Measurements from ENCODE around the gene MATN3. TPM values are rescaled to one million over a fixed set of nuclear protein-coding genes. Genes with fewer than 3 reads are reported as not detected.

The MATN3 gene, protein sequence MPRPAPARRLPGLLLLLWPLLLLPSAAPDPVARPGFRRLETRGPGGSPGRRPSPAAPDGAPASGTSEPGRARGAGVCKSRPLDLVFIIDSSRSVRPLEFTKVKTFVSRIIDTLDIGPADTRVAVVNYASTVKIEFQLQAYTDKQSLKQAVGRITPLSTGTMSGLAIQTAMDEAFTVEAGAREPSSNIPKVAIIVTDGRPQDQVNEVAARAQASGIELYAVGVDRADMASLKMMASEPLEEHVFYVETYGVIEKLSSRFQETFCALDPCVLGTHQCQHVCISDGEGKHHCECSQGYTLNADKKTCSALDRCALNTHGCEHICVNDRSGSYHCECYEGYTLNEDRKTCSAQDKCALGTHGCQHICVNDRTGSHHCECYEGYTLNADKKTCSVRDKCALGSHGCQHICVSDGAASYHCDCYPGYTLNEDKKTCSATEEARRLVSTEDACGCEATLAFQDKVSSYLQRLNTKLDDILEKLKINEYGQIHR
- 9.3 to 14.2 TPM (median 12.8 TPM) in 5 replicates for total RNA-seq (2022; extraction: Qiagen RNA extraction; ENCODE audit: low read depth)

DNA sequence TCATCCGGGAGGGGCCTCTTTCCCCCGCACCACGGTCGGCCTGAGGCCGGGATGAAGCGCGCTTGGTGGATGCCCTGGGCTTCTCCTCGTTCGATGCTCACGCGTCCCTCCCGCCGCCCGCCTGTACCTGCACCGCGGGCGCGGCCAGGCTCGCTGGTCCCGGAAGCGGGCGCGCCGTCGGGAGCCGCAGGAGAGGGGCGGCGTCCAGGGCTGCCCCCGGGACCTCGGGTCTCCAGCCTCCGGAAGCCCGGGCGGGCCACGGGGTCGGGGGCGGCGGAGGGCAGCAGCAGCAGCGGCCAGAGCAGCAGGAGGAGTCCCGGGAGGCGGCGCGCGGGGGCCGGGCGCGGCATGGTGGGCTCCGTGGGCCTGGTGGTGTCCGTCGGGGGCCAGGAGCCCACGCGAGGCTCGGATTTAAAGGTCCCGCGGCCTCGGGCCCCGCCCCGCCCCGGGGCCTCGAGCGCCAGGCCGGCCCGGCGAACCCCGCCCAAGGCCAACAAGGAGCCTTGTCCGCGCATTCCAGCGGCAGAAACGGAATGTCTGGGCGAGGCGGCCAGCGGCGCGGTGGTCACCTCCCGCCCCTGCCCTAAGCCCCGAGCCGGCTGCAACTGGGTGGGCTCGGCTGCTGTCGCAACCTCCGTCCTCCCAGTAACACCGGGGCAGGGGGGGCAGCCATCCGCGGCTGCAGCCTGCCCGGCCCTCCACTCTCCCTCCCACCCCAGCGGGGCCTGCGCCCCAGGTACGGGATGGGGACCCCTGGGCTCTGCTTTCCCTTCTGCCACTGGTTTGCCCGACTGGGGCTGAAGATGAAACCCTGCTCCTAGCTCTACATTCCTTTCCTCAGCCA, at the start of gene MATN3:
Gene MATN3, minus strand, starts transcription at position 387 of the 844 bp plus-strand sequence. Its CDS starts 37 bp downstream, at position 350.

DNA sequence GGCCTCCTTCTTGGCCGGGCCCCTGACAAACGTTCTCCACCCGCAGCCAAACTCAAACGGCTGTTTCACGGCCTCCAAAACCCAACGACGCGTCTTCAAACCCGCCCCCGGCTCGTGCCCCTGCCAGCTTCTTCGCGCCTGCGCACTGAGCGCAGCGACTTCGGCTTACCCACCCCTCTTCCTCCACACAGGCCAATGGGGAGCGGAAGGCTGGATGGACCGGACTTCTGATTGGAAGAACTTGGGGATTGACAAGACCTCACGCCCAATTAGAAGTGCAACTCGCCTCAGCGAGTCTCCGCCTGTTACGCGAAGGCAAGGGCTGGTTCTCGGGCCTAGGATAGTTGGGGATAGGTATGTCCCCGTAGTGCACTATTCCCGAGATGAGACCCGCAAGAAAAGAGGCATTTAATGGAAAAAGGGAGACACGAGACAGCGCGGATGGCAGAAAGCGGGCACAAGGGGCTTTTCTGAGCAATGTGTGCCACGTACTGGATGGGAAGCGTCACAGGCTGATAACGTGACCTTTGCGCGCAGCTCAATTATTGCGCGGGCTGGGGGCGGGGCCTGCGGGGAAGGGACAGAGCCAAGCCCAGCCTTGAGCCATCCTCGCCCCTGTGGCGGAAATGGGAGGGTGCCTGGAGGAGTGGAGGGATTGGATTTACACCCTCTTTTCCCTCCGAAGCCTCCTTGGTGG, 39.2 kb upstream of the MATN3 start, which contains the start of gene LAPTM4A:
Gene LAPTM4A, minus strand, starts transcription at position 97 of the 697 bp plus-strand sequence. CDS start 108 bp downstream, outside the sequence.

DNA sequence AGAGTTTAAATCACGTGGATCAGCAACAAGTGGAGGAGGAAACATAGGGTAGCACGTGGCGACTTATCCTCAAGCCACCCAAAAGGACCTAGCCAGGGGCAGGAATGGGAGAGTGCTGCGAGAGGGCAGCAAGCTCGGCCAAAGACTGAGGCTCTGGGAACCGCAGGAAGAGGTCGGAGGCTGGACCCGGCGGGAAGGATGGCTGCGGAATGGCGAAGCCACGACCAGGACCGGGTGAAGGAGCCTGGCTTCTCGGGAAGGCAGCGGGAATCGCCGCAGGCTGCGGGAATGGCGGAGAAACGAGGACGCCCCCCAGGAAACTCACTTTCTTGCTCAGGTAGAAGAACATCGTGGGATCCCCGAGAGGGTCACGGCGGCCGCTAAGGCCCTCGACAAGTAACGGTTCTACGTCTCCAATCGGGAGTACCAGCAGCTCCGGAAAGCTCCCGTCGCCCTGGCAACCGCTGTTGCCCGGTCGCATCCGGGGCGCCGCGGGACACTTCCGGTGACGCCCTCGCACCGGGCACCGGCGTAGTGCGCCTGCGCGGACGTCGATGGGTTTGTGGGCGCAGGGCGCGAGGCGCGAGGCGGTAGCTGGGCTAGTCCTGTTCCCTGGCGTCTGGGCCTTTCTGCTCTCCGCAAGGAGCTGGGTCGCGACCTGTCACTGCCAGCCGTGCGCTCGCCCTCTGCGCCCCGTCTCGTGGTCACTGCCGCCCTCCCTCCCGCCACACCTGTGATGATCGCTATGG, 22.6 kb downstream of the MATN3 start, which contains the start of gene WDR35:
Gene WDR35, minus strand, starts transcription at position 439 of the 749 bp plus-strand sequence. Its CDS starts 90 bp downstream, at position 349.

Other genes with a start within 250 kb of the MATN3 start
- 11.6 to 16.4 TPM (median 12.3 TPM) in 5 replicates for gene TTC32, start 110.7 kb downstream of the MATN3 start, total RNA-seq (2022; extraction: Qiagen RNA extraction; ENCODE audit: low read depth)
- gene WDR35, start 22.6 kb downstream of the MATN3 start, total RNA-seq (2022; extraction: Qiagen RNA extraction; ENCODE audit: low read depth) = 12.9 to 21.6 TPM (median 14.9 TPM) in 5 replicates
- 226 to 267 TPM (median 247 TPM) in 5 replicates for gene LAPTM4A, start 39.0 kb upstream of the MATN3 start, total RNA-seq (2022; extraction: Qiagen RNA extraction; ENCODE audit: low read depth)
- 161 to 205 TPM (median 186 TPM) in 5 replicates for gene SDC1, start 212.5 kb upstream of the MATN3 start, total RNA-seq (2022; extraction: Qiagen RNA extraction; ENCODE audit: low read depth)